Stimulated activated CD8-positive, alpha-beta memory T cell treated with anti-CD3 and anti-CD28 coated beads, Interleukin-2, amount 100 ng/mL, for 48 hours (primary cell): ENCODE data around the gene AP4B1.
"Not testable (repeated sequence)": the region's sequence is repeated elsewhere in the genome, so short reads cannot be mapped to it uniquely, and the experiment has no call there.

Experiments used
- DNase-seq, 2 donors: peaks; one replicate each; pipeline ENCODE4 v3.0.0-alpha.2; 2020; ENCODE audit warnings: low read depth in 2 of 2

Gene AP4B1

DNA sequence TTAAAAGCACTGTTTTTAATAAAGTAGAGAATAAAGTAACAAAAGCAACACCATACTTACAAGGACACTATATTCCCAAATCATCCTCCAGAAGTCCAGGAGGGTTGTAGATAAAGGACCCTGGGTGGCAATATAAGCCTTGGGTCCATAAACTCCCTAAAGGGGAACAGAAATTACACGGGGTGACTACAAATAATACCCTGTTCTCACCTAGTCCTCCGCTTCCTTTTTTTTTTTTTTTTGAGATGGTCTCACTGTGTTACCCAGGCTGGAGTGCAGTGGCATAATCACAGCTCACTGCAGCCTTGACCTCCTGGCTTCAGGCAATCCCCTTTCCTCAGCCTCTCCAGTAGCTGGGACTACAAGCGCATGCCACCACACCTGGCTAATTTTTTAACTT, 46.2 kb downstream of the AP4B1 start:
- no peak for DNase-seq

DNA sequence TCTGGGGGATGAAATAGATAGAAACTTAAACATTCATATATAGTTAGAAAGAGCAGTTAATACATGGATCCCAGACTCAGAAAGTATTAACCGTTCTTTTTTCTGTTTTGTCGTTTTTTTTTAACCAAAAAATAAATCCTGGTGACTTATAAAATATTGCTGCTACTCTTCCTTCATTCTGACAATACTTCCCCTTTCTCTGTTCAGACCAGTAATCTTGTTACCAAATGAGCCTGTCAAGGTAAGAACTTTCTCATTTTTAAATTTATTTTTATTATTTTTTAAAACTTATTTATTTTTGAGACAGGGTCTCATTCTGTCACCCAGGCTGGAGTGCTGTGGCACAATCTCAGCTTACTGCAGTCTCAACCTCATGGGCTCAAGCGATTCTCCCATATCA, 46.8 kb downstream of the AP4B1 start:
- DNase-seq = no peak

- DNase-seq = no peak
These were observed 48.2 kb downstream of the AP4B1 start for GRCh38 chr1:113856401-113856790.

DNA sequence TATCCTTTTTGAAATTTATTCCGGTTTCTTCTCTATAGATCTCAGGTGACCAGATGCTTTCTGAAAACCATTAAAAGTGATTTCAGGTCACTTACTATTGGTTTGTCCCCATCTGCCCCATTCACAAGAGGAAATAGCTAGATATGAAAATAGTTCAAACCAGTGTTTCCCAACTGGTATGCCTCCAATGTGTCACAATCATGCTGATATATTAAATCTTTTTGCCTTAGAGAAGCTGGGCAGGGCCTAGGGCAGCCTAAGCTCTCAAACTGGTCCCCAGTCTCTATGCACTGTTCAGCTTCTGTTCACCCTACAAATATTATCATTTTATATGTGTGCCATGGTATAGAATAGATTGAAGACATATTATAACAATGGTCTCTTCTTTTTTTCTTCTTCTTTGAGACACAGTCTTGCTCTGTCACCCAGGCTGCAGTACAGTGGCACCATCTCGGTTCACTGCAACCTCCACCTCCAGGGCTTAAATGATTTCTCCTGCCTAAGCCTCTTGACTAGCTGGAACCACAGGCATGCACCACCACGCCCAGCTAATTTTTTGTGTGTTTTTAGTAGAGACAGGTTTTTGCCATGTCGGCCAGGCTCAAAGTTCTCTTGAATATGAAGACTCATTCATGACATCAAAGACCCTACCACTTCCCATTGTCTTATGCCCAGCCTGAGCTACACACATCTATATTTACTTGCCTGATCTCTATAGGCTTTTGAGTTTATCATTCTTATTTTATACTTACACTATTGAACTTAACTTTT, 48.8 kb downstream of the AP4B1 start:
- no peak for DNase-seq

GRCh38 chr1:113854234-113854633, 50.4 kb downstream of the AP4B1 start:
- DNase-seq = no peak

DNA sequence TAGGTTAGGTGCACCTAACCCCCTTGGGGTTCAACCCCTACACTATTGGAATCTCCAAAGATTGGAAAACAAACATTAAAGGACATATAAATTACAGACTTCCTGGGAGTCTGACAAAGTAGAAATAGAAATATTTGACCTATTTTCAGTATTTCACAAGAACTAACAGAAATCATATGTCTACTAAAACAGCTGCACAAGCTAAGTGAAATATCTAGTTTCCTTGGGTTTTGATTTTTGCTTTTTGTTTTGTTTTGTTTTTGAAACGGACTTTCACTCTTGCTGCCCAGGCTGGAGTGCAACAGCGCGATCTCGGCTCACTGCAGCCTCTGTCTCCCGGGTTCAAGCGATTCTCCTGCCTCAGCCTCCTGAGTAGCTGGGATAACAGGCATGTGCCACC, 51.9 kb downstream of the AP4B1 start:
- DNase-seq = not testable (repeated sequence)

DNA sequence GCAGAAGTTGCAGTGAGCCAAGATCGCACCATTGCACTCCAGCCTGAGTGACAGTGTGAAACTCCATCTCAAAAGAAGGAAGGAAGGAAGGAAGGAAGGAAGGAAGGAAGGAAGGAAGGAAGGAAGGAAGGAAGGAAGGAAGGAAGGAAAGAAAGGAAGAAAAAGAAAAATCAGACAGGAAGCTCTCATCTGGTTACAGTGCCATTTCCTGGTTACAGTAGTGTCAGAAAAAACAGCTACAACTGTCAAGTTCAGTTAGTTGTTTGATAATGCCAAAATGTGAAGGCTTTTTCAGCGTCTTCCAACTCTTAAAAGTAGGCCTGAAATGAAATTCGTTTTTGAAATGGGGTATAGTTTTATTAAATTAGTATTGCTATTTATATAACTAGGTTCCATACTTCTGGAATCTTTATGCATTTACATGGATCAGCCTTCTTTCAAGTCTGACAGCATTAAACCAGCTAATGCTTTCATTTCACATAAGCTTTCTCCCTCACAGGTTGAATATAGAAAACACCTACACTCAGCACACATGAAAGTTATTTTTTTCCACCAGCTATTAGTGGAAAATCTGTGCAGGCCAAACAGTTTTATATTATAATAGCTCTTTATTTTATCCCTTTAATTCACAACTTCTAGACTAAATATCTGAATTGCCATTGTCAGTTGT, 54.3 kb downstream of the AP4B1 start:
- no peak for DNase-seq

GRCh38 chr1:113849072-113849471, 55.5 kb downstream of the AP4B1 start:
- DNase-seq = no peak

DNA sequence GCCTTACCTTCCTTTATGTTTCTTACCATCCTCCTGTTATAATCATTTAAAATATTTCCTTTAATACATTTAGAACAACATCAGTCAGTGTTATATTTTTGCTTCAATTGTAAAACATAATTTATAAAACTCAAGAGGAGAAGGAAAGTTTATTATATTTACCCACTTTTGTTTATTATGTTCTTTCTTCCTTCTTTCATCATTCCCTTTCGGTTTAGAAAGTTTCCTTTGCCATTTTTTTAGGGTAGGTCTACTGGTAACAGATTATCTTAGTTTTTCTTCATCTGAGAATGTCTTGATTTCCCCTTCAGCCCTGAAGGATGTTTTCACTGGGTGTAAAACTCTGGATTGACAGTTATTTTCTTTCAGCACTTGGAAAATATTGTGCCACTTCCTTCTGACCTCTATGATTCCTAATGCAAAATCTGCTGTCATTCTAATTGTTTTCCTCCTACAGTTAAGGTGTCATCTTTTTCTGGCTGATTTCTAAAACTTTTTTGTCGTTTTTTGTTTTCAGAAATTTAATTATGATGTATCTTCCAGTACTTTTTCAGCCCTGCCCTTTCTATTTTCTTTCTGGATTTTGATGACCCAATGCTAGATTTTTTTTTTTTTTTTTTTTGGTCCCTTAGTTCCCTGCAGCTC, 58.1 kb downstream of the AP4B1 start:
- DNase-seq = no peak
